Osteoblast (primary cell): Measurements from ENCODE around the gene ARHGAP10. TPM values are rescaled to one million over a fixed set of nuclear protein-coding genes. Genes with fewer than 3 reads are reported as not detected.
A peak's percentile ranks its signal among the peaks of the same experiment; 100 is the strongest.

Experiments used
- DNase-seq: peaks from one replicate; pipeline ENCODE4 v3.0.0; 2011; ENCODE audit warnings: low spot score, mixed read lengths; ENCODE audit not compliant: insufficient read length; ENCODE audit errors: missing footprints
- H2AFZ ChIP-seq: 2 replicates; pipeline ENCODE4 v1.6.0; 2011; ENCODE audit warnings: mild to moderate bottlenecking, low read length
- H3K27ac ChIP-seq: 2 replicates; pipeline ENCODE4 v1.5.1; 2011; ENCODE audit warnings: mild to moderate bottlenecking, low read depth, low read length, moderate library complexity
- H3K27me3 ChIP-seq: 2 replicates; pipeline ENCODE4 v1.6.0; 2012; ENCODE audit warnings: mild to moderate bottlenecking, control low read depth, inconsistent platforms, low read length, moderate library complexity; ENCODE audit not compliant: insufficient read depth
- H3K36me3 ChIP-seq: 2 replicates; pipeline ENCODE4 v1.5.1; 2011; ENCODE audit warnings: mild to moderate bottlenecking, low read length, control low read depth, moderate library complexity; ENCODE audit not compliant: insufficient read depth
- H3K4me1 ChIP-seq: 2 replicates; pipeline ENCODE4 v1.5.1; 2011; ENCODE audit warnings: mild to moderate bottlenecking, low read length, control low read depth, moderate library complexity; ENCODE audit not compliant: insufficient read depth
- H3K4me2 ChIP-seq: 2 replicates; pipeline ENCODE4 v1.6.0; 2011; ENCODE audit warnings: mild to moderate bottlenecking, low read length; ENCODE audit not compliant: insufficient read depth
- H3K4me3 ChIP-seq: fragments of 200-600 bp; sonication (generic); 3 replicates; pipeline ENCODE4 v1.5.1; 2012; ENCODE audit warnings: mild to moderate bottlenecking, low read length, inconsistent platforms; ENCODE audit not compliant: insufficient read depth
- H3K79me2 ChIP-seq: 2 replicates; pipeline ENCODE4 v1.6.0; 2012; ENCODE audit warnings: mild to moderate bottlenecking, low read length, control low read depth, inconsistent platforms; ENCODE audit not compliant: insufficient read depth
- H3K9me3 ChIP-seq: 2 replicates; pipeline ENCODE4 v1.5.1; 2011; ENCODE audit warnings: low read depth, low read length, control low read depth
- H4K20me1 ChIP-seq: 2 replicates; pipeline ENCODE4 v1.6.0; 2012; ENCODE audit warnings: mild to moderate bottlenecking, low read length, control low read depth; ENCODE audit not compliant: insufficient read depth
- total RNA-seq: library from RNA; depleted of rRNA; stranded (reverse); fragments of >200 nt; gene quantifications from 2 replicates; pipeline ENCODE4 v1.2.3, GENCODE V29; 2012
- TF ChIP-seq, protein P1 (sequence below): IDR thresholded peaks from 2 replicates; pipeline ENCODE4 v1.5.1; 2011; ENCODE audit warnings: mild to moderate bottlenecking, low read depth, low read length, moderate library complexity; ENCODE audit errors: extremely low read depth

The ARHGAP10 gene
- total RNA-seq, 1 donor, result 31.5 TPM

GRCh38 chr4:148061141-148061481 lies 329.2 kb downstream of the ARHGAP10 start:
- Histone ChIP-seq H4K20me1 (peaks cover 16% of the 10 kb centered on the region), H3K79me2 (peaks cover 4% of the 10 kb centered on the region), H3K9me3 (no peaks in the 10 kb centered on the region), H3K27ac (no peak overlapping the region), H3K4me1 (peaks cover 7% of the 10 kb centered on the region), H3K4me3 (no peak overlapping the region), H3K36me3 (no peaks in the 10 kb centered on the region), H2AFZ (no peak overlapping the region), H3K27me3 (no peaks in the 10 kb centered on the region), H3K4me2 (no peak overlapping the region)
- TF ChIP-seq, protein P1, sequence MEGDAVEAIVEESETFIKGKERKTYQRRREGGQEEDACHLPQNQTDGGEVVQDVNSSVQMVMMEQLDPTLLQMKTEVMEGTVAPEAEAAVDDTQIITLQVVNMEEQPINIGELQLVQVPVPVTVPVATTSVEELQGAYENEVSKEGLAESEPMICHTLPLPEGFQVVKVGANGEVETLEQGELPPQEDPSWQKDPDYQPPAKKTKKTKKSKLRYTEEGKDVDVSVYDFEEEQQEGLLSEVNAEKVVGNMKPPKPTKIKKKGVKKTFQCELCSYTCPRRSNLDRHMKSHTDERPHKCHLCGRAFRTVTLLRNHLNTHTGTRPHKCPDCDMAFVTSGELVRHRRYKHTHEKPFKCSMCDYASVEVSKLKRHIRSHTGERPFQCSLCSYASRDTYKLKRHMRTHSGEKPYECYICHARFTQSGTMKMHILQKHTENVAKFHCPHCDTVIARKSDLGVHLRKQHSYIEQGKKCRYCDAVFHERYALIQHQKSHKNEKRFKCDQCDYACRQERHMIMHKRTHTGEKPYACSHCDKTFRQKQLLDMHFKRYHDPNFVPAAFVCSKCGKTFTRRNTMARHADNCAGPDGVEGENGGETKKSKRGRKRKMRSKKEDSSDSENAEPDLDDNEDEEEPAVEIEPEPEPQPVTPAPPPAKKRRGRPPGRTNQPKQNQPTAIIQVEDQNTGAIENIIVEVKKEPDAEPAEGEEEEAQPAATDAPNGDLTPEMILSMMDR, result no peak
- no peak for DNase-seq

DNA sequence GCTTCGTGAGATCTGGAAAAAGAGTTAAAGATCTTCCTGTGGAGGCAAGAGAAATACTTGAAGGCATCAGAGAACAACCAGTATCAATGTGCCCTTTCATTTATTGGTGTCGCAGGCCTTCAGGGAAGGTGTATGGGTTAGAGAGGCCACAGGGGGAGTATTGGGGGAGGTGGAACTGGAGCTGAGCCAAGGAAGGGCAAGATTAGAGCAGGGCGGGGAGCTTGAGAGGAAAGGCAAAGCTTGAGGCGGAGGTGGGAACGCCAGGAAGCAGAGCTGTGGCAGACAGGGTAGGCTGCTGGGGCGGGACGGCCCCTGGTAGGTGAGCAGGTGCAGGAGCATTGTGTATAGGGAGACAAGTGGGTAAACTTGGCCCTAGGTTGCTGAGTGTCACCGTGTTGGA lies 329.9 kb downstream of the ARHGAP10 start:
- Histone ChIP-seq H3K79me2 (peaks cover 4% of the 10 kb centered on the region), H3K4me3 (no peak overlapping the region), H3K27ac (no peak overlapping the region), H3K27me3 (no peaks in the 10 kb centered on the region), H3K9me3 (no peaks in the 10 kb centered on the region), H4K20me1 (peaks cover 13% of the 10 kb centered on the region), H2AFZ (no peak overlapping the region), H3K4me2 (no peak overlapping the region), H3K36me3 (no peaks in the 10 kb centered on the region), H3K4me1 (peaks cover 5% of the 10 kb centered on the region)
- TF ChIP-seq, protein P1, result no peak
- DNase-seq, result no peak

GRCh38 chr4:148062301-148062950 lies 330.5 kb downstream of the ARHGAP10 start:
- Histone ChIP-seq H3K79me2 (peaks cover 3% of the 10 kb centered on the region), H3K36me3 (no peaks in the 10 kb centered on the region), H2AFZ (no peak overlapping the region), H3K27me3 (no peaks in the 10 kb centered on the region), H3K4me2 (no peak overlapping the region), H4K20me1 (peaks cover 7% of the 10 kb centered on the region), H3K9me3 (no peaks in the 10 kb centered on the region), H3K4me3 (no peak overlapping the region), H3K4me1 (peaks cover 3% of the 10 kb centered on the region), H3K27ac (no peak overlapping the region)
- DNase-seq, result peak; percentile 54
- TF ChIP-seq, protein P1, result no peak

DNA sequence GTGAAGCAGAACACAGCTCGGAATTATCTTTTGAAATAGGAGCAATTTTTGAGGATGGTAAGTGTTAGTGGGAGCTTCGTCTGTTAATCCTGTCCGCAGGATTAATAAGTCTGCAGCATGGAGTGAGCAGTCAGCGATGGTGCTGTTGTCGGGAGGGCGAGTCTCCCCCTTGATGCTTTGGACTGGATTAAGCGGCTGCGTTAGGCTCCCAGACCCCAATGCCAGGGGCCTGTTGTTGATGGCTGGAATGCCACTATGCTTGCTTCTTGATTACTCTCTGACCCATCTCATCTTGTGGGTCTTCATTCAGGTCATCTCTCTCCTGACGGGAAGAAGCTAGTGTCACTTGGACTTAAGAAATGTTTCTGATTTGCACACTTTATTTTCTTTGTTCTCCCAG lies 332.6 kb downstream of the ARHGAP10 start:
- H3K27ac ChIP-seq, result peak overlapping the region; percentile 41
- H3K4me2 ChIP-seq, result no peak overlapping the region
- H3K79me2 ChIP-seq, result no peaks in the 10 kb centered on the region
- H3K4me3 ChIP-seq, result no peak overlapping the region
- H2AFZ ChIP-seq, result no peak overlapping the region
- no peaks in the 10 kb centered on the region for H3K9me3 ChIP-seq
- H3K27me3 ChIP-seq, result no peaks in the 10 kb centered on the region
- no peak for DNase-seq
- TF ChIP-seq, protein P1, result no peak
- no peaks in the 10 kb centered on the region for H3K36me3 ChIP-seq
- peaks cover 7% of the 10 kb centered on the region for H4K20me1 ChIP-seq
- H3K4me1 ChIP-seq, result peaks cover 3% of the 10 kb centered on the region
